Uterus (tissue), 4 donors: ENCODE results near the gene PBX1. TPM values are rescaled to one million over a fixed set of nuclear protein-coding genes. Genes with fewer than 3 reads are reported as not detected.
"Not testable (repeated sequence)": the region's sequence is repeated elsewhere in the genome, so short reads cannot be mapped to it uniquely, and the experiment has no call there.

Experiments
- DNase-seq, 2 donors: peaks; one replicate each; pipeline ENCODE4 v3.0.0-alpha.2; 2019 to 2020
- H3K27ac ChIP-seq, 2 donors: fragments of 200-600 bp; sonication (generic); 1 replicate in 1 of 2; 2 replicates in 1 of 2; pipeline ENCODE4 v1.5.1; 2016 to 2018
- H3K27me3 ChIP-seq, 2 donors: fragments of 200-600 bp; sonication (generic); one replicate each; pipeline ENCODE4 v1.5.1; 2018 to 2019; ENCODE audit warnings: control low read depth in 1 of 2
- H3K36me3 ChIP-seq, 2 donors: fragments of 200-600 bp; sonication (generic); one replicate each; pipeline ENCODE4 v1.5.1; 2019; ENCODE audit warnings: control low read depth in 1 of 2
- H3K4me1 ChIP-seq, 2 donors: fragments of 200-600 bp; sonication (generic); one replicate each; pipeline ENCODE4 v1.5.1; 2018 to 2019; ENCODE audit warnings: control low read depth in 1 of 2
- H3K4me3 ChIP-seq, 2 donors: fragments of 200-600 bp; sonication (generic); 1 replicate in 1 of 2; 2 replicates in 1 of 2; pipeline ENCODE4 v1.5.1; 2018 to 2019; ENCODE audit warnings: mild to moderate bottlenecking in 1 of 2
- H3K9me3 ChIP-seq, 2 donors: fragments of 200-600 bp; sonication (generic); one replicate each; pipeline ENCODE4 v1.5.1; 2019; ENCODE audit warnings: control low read depth in 1 of 2
- POLR2A ChIP-seq, 2 donors: fragments of 450-650 bp; IDR thresholded peaks; one replicate each; pipeline ENCODE4 v1.6.1; 2016; ENCODE audit warnings: antibody characterized with exemption in 2 of 2, mild to moderate bottlenecking in 1 of 2, moderate library complexity in 1 of 2
- intact Hi-C: fragments of 100-400 bp; cut with DNase I; formaldehyde crosslinking; loops from one replicate; pipeline ENCODE4 v1.15.1; 2023; ENCODE audit warnings: low total_unique reads
- total RNA-seq, 4 donors: library from RNA; depleted of rRNA in 3 of 4; stranded (reverse); fragments of >200 nt in 3 of 4; gene quantifications; one replicate each; pipeline versions ENCODE4 v1.1.0 to v1.2.4, GENCODE V29; 2014 to 2023
- TF ChIP-seq, protein P1 (sequence below), 4 experiments: fragments of 200-600 bp in 2 of 4; fragments of 450-650 bp in 2 of 4; sonication (generic) in 2 of 4; IDR thresholded peaks; one replicate each; pipeline ENCODE4 v1.5.1; 2016 to 2019; ENCODE audit warnings: antibody characterized with exemption in 4 of 4, mild to moderate bottlenecking in 2 of 4, moderate library complexity in 1 of 4
- donor health status: DM: yes; HTN: yes; CAD: no.

PBX1 gene
- total RNA-seq, 4 donors from 2014 or later = 122 to 831 (median 207) TPM

DNA sequence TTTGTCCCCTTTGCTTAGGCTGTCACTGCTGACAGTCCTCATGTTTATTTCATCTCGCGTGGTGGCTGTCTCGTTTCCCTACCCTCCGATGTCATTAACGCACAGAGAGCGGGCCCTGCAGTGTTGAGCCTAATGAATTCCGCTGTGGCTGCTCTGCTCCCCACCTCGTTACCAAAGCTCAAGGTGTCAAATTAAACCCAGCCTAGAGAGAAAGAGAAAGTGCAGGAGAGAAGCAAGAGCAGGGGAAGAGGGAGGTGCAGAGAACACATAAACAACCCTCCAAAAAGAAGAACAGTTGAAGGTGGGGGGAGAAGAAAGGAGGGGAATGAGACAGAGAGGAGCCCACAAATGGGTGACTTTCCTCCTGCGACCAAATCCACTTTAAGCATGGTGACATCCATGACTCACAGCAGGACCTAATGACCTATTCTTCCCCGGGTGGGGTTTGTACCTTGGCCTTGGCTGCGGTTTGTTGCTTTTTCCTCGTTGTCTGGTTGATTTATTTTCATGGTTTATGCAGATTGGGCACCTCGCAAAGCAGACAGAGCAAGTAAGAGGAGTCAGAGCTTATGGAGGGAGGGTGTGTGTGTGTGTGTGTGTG lies 92.5 kb downstream of the PBX1 start:
- TF ChIP-seq, protein P1, sequence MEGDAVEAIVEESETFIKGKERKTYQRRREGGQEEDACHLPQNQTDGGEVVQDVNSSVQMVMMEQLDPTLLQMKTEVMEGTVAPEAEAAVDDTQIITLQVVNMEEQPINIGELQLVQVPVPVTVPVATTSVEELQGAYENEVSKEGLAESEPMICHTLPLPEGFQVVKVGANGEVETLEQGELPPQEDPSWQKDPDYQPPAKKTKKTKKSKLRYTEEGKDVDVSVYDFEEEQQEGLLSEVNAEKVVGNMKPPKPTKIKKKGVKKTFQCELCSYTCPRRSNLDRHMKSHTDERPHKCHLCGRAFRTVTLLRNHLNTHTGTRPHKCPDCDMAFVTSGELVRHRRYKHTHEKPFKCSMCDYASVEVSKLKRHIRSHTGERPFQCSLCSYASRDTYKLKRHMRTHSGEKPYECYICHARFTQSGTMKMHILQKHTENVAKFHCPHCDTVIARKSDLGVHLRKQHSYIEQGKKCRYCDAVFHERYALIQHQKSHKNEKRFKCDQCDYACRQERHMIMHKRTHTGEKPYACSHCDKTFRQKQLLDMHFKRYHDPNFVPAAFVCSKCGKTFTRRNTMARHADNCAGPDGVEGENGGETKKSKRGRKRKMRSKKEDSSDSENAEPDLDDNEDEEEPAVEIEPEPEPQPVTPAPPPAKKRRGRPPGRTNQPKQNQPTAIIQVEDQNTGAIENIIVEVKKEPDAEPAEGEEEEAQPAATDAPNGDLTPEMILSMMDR (IDR thresholded peaks at IDR 0.05) = no peak
- no peak for TF ChIP-seq POLR2A (IDR thresholded peaks at IDR 0.05)
- no peak overlapping the region for H3K4me3 ChIP-seq
- H3K27me3 ChIP-seq = no peaks in the 10 kb centered on the region
- H3K36me3 ChIP-seq = no peaks in the 10 kb centered on the region
- H3K4me1 ChIP-seq = peaks cover 18 to 22% of the 10 kb centered on the region in 2 donors
- peak in 1 of 2 donors; percentile 63 for DNase-seq
- H3K27ac ChIP-seq = peak overlapping the region; percentile 83 to 89
- no peaks in the 10 kb centered on the region for H3K9me3 ChIP-seq
- intact Hi-C loops = no loop called here

DNA sequence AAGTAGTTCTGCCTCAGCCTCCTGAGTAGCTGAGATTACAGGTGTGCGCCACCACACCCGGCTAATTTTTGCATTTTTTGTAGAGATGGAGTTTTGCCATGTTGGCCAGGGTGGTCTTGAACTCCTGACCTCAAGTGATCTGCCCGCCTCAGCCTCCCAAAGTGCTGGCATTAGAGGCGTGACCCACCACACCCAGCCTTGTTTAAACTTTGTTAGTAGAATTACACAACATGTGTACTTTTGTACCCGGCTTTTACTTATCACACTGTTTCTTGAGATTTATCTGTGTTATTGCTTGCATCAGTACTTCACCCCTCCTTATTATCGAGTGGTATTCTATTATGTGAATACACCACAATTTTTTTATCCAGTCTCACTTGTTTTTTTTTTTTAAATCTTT lies 94.0 kb downstream of the PBX1 start:
- H3K4me3 ChIP-seq, H3K36me3 ChIP-seq, H3K9me3 ChIP-seq, DNase-seq, H3K27me3 ChIP-seq, intact Hi-C loops: not testable (repeated sequence)
- peak overlapping the region; percentile 83 to 89 for H3K27ac ChIP-seq
- H3K4me1 ChIP-seq = peaks cover 10 to 19% of the 10 kb centered on the region in 2 donors

DNA sequence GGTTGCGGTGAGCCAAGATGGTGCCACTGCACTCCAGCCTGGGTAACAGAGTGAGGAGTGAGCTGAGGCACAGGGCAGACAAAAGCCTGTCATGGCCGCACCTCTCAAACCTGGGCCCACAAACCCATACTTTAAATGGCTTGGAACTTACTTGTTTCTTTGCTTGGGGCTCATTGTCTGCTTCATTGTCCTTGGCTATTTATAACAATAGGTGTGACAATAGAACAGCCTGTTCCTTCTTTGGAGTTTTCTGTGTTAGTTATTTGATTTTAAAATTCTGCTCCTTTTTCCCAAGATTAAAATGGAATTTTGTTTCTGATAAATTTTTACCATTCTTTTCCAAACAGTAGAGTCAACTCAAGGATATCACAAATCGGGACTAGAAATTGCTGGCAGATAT lies 94.7 kb downstream of the PBX1 start:
- no peaks in the 10 kb centered on the region for H3K27me3 ChIP-seq
- intact Hi-C loops = no loop called here
- H3K36me3 ChIP-seq = no peaks in the 10 kb centered on the region
- H3K4me1 ChIP-seq = peaks cover 13 to 20% of the 10 kb centered on the region in 2 donors
- peak overlapping the region; percentile 83 to 89 for H3K27ac ChIP-seq
- TF ChIP-seq POLR2A (IDR thresholded peaks at IDR 0.05) = no peak
- TF ChIP-seq, protein P1 (IDR thresholded peaks at IDR 0.05) = no peak
- no peaks in the 10 kb centered on the region for H3K9me3 ChIP-seq
- no peak overlapping the region for H3K4me3 ChIP-seq
- no peak for DNase-seq

DNA sequence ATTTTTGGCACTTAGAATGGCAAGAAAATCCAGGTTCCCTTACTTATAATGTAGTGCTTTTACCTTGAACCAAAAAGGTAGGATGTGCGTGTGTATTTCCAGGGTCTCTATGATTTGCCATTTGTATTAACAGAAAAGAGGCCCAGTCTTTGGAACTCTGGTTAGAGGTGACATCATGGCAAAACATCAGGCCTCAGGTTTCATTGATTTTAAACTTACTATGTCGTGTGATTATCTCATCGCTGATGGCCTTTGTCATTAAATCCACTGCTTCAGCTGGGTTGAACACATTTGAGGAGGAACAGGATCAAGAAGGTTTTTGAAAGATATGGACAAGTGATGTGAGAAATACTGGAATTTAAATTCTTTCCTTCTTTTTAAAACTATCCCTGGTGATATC lies 95.2 kb downstream of the PBX1 start:
- H3K36me3 ChIP-seq = no peaks in the 10 kb centered on the region
- H3K27me3 ChIP-seq = no peaks in the 10 kb centered on the region
- H3K4me1 ChIP-seq = peaks cover 13 to 16% of the 10 kb centered on the region in 2 donors
- TF ChIP-seq, protein P1 (IDR thresholded peaks at IDR 0.05) = no peak
- TF ChIP-seq POLR2A (IDR thresholded peaks at IDR 0.05) = no peak
- H3K4me3 ChIP-seq = no peak overlapping the region
- intact Hi-C loops = no loop called here
- no peaks in the 10 kb centered on the region for H3K9me3 ChIP-seq
- no peak for DNase-seq
- peak overlapping the region; percentile 83 to 89 for H3K27ac ChIP-seq

DNA sequence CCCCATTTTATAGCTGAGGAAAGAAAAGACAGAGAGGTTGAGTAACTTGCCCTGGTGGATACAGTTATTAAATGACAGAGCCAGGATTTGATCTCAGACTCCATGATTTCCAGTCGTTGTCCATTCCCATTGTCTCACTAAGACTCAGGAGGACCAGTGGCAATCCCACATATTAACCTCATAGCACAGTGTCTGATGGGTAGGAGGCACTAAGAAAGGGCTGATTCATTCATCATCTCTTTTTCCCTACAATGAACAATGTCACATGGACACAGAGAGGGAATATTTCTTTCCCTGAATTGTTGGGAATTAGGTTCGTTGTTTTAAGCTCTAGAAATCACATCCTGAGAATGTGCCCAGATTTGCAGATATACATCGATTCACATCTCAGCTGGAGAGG lies 99.9 kb downstream of the PBX1 start:
- Histone ChIP-seq H3K36me3 (no peaks in the 10 kb centered on the region), H3K9me3 (no peaks in the 10 kb centered on the region), H3K27ac (peak overlapping the region; percentile 54 to 68), H3K4me3 (no peak overlapping the region), H3K4me1 (peaks cover 7 to 11% of the 10 kb centered on the region in 2 donors), H3K27me3 (no peaks in the 10 kb centered on the region)
- DNase-seq = no peak
- intact Hi-C loops = no loop called here
- TF ChIP-seq, protein P1 (IDR thresholded peaks at IDR 0.05) = no peak
- TF ChIP-seq POLR2A (IDR thresholded peaks at IDR 0.05) = no peak
